Transverse colon (tissue), 4 donors: ENCODE measurements around the gene ZNF524. TPM values are rescaled to one million over a fixed set of nuclear protein-coding genes. Genes with fewer than 3 reads are reported as not detected.

Experiments used
- DNase-seq: peaks from one replicate; pipeline ENCODE4 v3.0.0-alpha.2; 2019
- H3K27ac ChIP-seq, 4 donors: fragments of 200-600 bp; sonication (generic); 2 replicates each; pipeline ENCODE4 v1.5.1; 2016 to 2018; ENCODE audit warnings: inconsistent platforms in 4 of 4
- H3K27me3 ChIP-seq: fragments of 200-600 bp; sonication (generic); 2 replicates; pipeline ENCODE4 v1.5.1; 2017; ENCODE audit warnings: inconsistent platforms
- H3K36me3 ChIP-seq, 4 donors: fragments of 200-600 bp; sonication (generic); 2 replicates each; pipeline ENCODE4 v1.5.1; 2017 to 2019; ENCODE audit warnings: inconsistent platforms in 4 of 4
- H3K4me1 ChIP-seq, 4 donors: fragments of 200-600 bp; sonication (generic); 2 replicates each; pipeline ENCODE4 v1.5.1; 2017 to 2020; ENCODE audit warnings: inconsistent platforms in 4 of 4
- H3K4me3 ChIP-seq, 4 donors: fragments of 200-600 bp; sonication (generic); 1 replicate in 1 of 4; 2 replicates in 3 of 4; pipeline versions ENCODE4 v1.5.1 to v1.6.1; 2017 to 2019; ENCODE audit warnings: inconsistent platforms in 4 of 4
- H3K9me3 ChIP-seq, 2 donors: fragments of 200-600 bp; sonication (generic); 2 replicates each; pipeline ENCODE4 v1.5.1; 2017 to 2019; ENCODE audit warnings: inconsistent platforms in 2 of 2
- EP300 ChIP-seq: sonication (generic); formaldehyde crosslinking; IDR thresholded peaks from one replicate; pipeline ENCODE4 v1.6.1; 2017; ENCODE audit warnings: antibody characterized with exemption, low read depth
- POLR2A ChIP-seq: fragments of 450-650 bp; IDR thresholded peaks from one replicate; pipeline ENCODE4 v1.6.1; 2016; ENCODE audit warnings: antibody characterized with exemption, mild to moderate bottlenecking, moderate library complexity
- POLR2AphosphoS5 ChIP-seq, 3 donors: sonication (generic); formaldehyde crosslinking; IDR thresholded peaks; one replicate each; pipeline ENCODE4 v1.6.1; 2016; ENCODE audit warnings: antibody characterized with exemption in 3 of 3
- WGBS, 2 donors: methylation state at CpG; one replicate each; pipeline ENCODE4 v1.1.5; 2018; ENCODE audit warnings: low coverage in 1 of 2; 5-methylcytosine and 5-hydroxymethylcytosine counted together
- in situ Hi-C, 4 donors: fragments of 200-750 bp; cut with MboI; loops; one replicate each; pipeline versions ENCODE4 v1.15.0 to v1.15.1; 2017; ENCODE audit warnings: low sequenced_read_pairs in 3 of 4, low pct_ligation_motif_present in 1 of 4, low pct_unique_long_range_greater_than_20kb in 1 of 4
- intact Hi-C: fragments of 100-400 bp; cut with DNase I; formaldehyde crosslinking; loops from one replicate; pipeline ENCODE4 v1.15.1; 2023; ENCODE audit warnings: low total_unique reads
- total RNA-seq, 4 donors: library from RNA; depleted of rRNA; stranded (reverse); fragments of >200 nt; gene quantifications; one replicate each; pipeline ENCODE4 v1.1.0, GENCODE V29; 2016
- TF ChIP-seq, protein P1 (sequence below), 5 experiments: fragments of 200-600 bp in 3 of 5; fragments of 450-650 bp in 2 of 5; sonication (generic) in 3 of 5; IDR thresholded peaks; 1 replicate in 2 of 5; 2 replicates in 3 of 5; pipeline ENCODE4 v1.5.1; 2016 to 2017; ENCODE audit warnings: antibody characterized with exemption in 5 of 5, inconsistent platforms in 3 of 5, mild to moderate bottlenecking in 2 of 5, moderate library complexity in 1 of 5

The ZNF524 gene
- total RNA-seq, 4 donors from 2014 or later: 17.7 to 51.1 (median 37.9) TPM

DNA sequence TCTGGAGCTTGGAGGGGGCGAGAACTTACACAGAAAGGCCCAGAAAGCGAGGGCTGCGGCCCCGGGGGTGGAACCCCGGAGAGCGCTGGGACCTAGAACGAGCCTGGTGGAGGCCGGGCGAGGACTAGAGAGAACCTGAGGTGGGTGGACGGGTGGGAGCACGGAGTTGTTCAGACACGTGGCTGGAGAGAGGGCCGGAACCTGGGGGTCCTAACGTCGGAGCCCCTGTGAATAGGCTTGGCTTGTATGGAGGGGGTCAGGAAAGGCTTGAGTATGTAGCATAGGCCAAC is 43.7 kb downstream of the ZNF524 start:
- Histone ChIP-seq H3K27ac (peak overlapping the region; percentile 93 to 98 (median 95)), H3K27me3 (no peaks in the 10 kb centered on the region), H3K9me3 (no peaks in the 10 kb centered on the region), H3K36me3 (no peaks in the 10 kb centered on the region), H3K4me1 (peaks cover 22 to 61% (median 52%) of the 10 kb centered on the region in 4 donors), H3K4me3 (peak overlapping the region; percentile 89 to 99 (median 94))
- WGBS, 2 donors: 0% methylated on average over 15 of the region's 15 CpGs; no CpG with 5 or more reads in 1 of the 2 donors
- TF ChIP-seq POLR2AphosphoS5 (IDR thresholded peaks at IDR 0.05) (no peak), EP300 (no peak), POLR2A (no peak)
- TF ChIP-seq, protein P1, sequence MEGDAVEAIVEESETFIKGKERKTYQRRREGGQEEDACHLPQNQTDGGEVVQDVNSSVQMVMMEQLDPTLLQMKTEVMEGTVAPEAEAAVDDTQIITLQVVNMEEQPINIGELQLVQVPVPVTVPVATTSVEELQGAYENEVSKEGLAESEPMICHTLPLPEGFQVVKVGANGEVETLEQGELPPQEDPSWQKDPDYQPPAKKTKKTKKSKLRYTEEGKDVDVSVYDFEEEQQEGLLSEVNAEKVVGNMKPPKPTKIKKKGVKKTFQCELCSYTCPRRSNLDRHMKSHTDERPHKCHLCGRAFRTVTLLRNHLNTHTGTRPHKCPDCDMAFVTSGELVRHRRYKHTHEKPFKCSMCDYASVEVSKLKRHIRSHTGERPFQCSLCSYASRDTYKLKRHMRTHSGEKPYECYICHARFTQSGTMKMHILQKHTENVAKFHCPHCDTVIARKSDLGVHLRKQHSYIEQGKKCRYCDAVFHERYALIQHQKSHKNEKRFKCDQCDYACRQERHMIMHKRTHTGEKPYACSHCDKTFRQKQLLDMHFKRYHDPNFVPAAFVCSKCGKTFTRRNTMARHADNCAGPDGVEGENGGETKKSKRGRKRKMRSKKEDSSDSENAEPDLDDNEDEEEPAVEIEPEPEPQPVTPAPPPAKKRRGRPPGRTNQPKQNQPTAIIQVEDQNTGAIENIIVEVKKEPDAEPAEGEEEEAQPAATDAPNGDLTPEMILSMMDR (IDR thresholded peaks at IDR 0.05): no peak
- no peak for DNase-seq
- intact Hi-C loops (loop anchor here (2.0 kb wide), 1 partner anchor 63 kb away; the partner anchor contains the start of gene ZNF579), in situ Hi-C loops (no loop called here)

GRCh38 chr19:55644191-55644833 is 44.2 kb downstream of the ZNF524 start:
- no peaks in the 10 kb centered on the region for H3K9me3 ChIP-seq
- in situ Hi-C loops (no loop called here), intact Hi-C loops (no loop called here)
- H3K36me3 ChIP-seq: no peaks in the 10 kb centered on the region
- WGBS, 2 donors: 46 to 70% methylated on average over 7 to 12 of the region's 12 CpGs
- peak overlapping the region; percentile 93 to 98 (median 95) for H3K27ac ChIP-seq
- DNase-seq: no peak
- peak overlapping the region; percentile 89 to 99 (median 94) for H3K4me3 ChIP-seq
- H3K27me3 ChIP-seq: no peaks in the 10 kb centered on the region
- H3K4me1 ChIP-seq: peaks cover 25 to 62% (median 55%) of the 10 kb centered on the region in 4 donors
- TF ChIP-seq, protein P1 (IDR thresholded peaks at IDR 0.05): no peak
- TF ChIP-seq POLR2AphosphoS5 (IDR thresholded peaks at IDR 0.05) (no peak), EP300 (no peak), POLR2A (no peak)

- no peak for TF ChIP-seq EP300
- TF ChIP-seq POLR2A: no peak
- no peak for TF ChIP-seq POLR2AphosphoS5 (IDR thresholded peaks at IDR 0.05)
- TF ChIP-seq, protein P1 (IDR thresholded peaks at IDR 0.05): no peak
- no peak for DNase-seq
- in situ Hi-C loops (no loop called here), intact Hi-C loops (no loop called here)
- no peaks in the 10 kb centered on the region for H3K9me3 ChIP-seq
- WGBS, 2 donors: 87% methylated on average over 25 of the region's 28 CpGs; no CpG with 5 or more reads in 1 of the 2 donors
- peaks cover 25 to 60% (median 53%) of the 10 kb centered on the region in 4 donors for H3K4me1 ChIP-seq
- H3K27ac ChIP-seq: no peak overlapping the region
- H3K4me3 ChIP-seq: no peak overlapping the region
- no peaks in the 10 kb centered on the region for H3K36me3 ChIP-seq
- H3K27me3 ChIP-seq: no peaks in the 10 kb centered on the region
Measured at GRCh38 chr19:55644842-55645511, 44.9 kb downstream of the ZNF524 start.

DNA sequence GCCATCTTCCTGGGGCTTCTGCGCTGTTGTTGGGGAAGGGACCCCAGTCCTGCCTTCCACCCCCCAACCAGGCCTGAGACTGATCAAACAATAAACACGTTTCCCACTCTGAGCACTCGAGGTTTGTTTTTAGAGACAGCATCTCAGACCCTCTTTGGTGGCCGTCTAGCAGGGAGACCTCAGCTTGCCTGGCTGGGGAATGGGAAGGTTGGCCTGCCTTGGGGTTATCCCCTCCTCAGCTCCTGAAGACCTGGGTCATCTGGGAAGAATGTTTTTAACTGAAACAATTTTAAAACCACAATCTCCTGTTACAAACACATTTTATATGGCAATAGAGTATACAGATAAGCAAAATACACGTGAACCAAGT is 45.4 kb downstream of the ZNF524 start:
- 40 to 66% methylated on average over 1 to 5 of the region's 5 CpGs for WGBS, 2 donors
- Histone ChIP-seq H3K9me3 (no peaks in the 10 kb centered on the region), H3K4me1 (peaks cover 20 to 55% (median 48%) of the 10 kb centered on the region in 4 donors), H3K27me3 (no peaks in the 10 kb centered on the region), H3K4me3 (no peak overlapping the region), H3K27ac (no peak overlapping the region), H3K36me3 (no peaks in the 10 kb centered on the region)
- no peak for TF ChIP-seq POLR2A
- no peak for TF ChIP-seq POLR2AphosphoS5 (IDR thresholded peaks at IDR 0.05)
- TF ChIP-seq, protein P1 (IDR thresholded peaks at IDR 0.05): no peak
- TF ChIP-seq EP300: no peak
- in situ Hi-C loops: no loop called here
- no peak for DNase-seq
- intact Hi-C loops: no loop called here
